Endothelial cell of umbilical vein (primary cell): ENCODE results near the gene ICE2. TPM values are rescaled to one million over a fixed set of nuclear protein-coding genes. Genes with fewer than 3 reads are reported as not detected.

Experiments used
- BruUV-seq: library from RNA; stranded (reverse); fragments of 400-500 nt; replicated peaks from 2 replicates; lab custom pipeline; 2021; lab: Mats Ljungman, UMichigan
- CTCF ChIA-PET: fragments of 300-600, 350-600 bp; sonication (Branson Sonifier 250); formaldehyde crosslinking; loops from one replicate; lab custom pipeline; 2021; ENCODE audit warnings: antibody characterized with exemption, inconsistent platforms; lab: Charles Lee
- POLR2A ChIA-PET: fragments of 300-600, 350-600 bp; sonication (Branson Sonifier 250); formaldehyde crosslinking; loops from one replicate; lab custom pipeline; 2021; ENCODE audit warnings: antibody characterized with exemption, inconsistent platforms; lab: Charles Lee
- DNase-seq: peaks from one replicate; pipeline ENCODE4 v3.0.0-alpha.2; 2011; ENCODE audit warnings: low read depth, low spot score
- FAIRE-seq: peaks from 2 replicates; lab custom pipeline; 2011; peaks lifted over from hg19 to GRCh38; lab: Jason Lieb, UNC
- H2AFZ ChIP-seq: 2 replicates; pipeline ENCODE4 v1.6.0; 2012; ENCODE audit warnings: low read depth, low read length, control low read depth, inconsistent platforms
- H3K27ac ChIP-seq: 2 replicates; pipeline ENCODE4 v1.5.1; 2011; ENCODE audit warnings: low read depth, mild to moderate bottlenecking, control low read depth, low read length, moderate library complexity; ENCODE audit not compliant: insufficient read depth
- H3K27me3 ChIP-seq, 2 experiments: 2 replicates each; pipeline versions ENCODE4 v1.6.0 to v1.6.1; 2011; ENCODE audit warnings: low read length in 2 of 2, mixed read lengths in 1 of 2; ENCODE audit not compliant: control insufficient read depth in 2 of 2, insufficient read depth in 2 of 2
- H3K36me3 ChIP-seq, 2 experiments: 2 replicates in 1 of 2; 3 replicates in 1 of 2; pipeline ENCODE4 v1.5.1; 2011; ENCODE audit warnings: low read length in 2 of 2, mild to moderate bottlenecking in 1 of 2, moderate library complexity in 1 of 2; ENCODE audit not compliant: control insufficient read depth in 2 of 2, insufficient read depth in 2 of 2; ENCODE audit errors: extremely low read depth in 1 of 2
- H3K4me1 ChIP-seq: 3 replicates; pipeline ENCODE4 v1.5.1; 2011; ENCODE audit warnings: mild to moderate bottlenecking, low read length; ENCODE audit not compliant: control insufficient read depth, insufficient read depth; ENCODE audit errors: extremely low read depth
- H3K4me2 ChIP-seq: 2 replicates; pipeline ENCODE4 v1.6.1; 2011; ENCODE audit warnings: low read length, control low read depth, mixed read lengths; ENCODE audit not compliant: insufficient read depth
- H3K4me3 ChIP-seq, 3 experiments: fragments of 200-600 bp in 1 of 3; sonication (generic), shearing (Covaris generic) in 1 of 3; replicated peaks in 1 of 3; 2 replicates each; pipeline ENCODE4 v1.5.1; 2011 to 2016; ENCODE audit warnings: control low read depth in 3 of 3, low read length in 3 of 3, mild to moderate bottlenecking in 2 of 3, inconsistent platforms in 1 of 3, low read depth in 1 of 3, moderate library complexity in 1 of 3; ENCODE audit not compliant: insufficient read depth in 1 of 3
- H3K79me2 ChIP-seq: 2 replicates; pipeline ENCODE4 v1.6.0; 2012; ENCODE audit warnings: low read length, inconsistent platforms; ENCODE audit not compliant: control insufficient read depth, insufficient read depth
- H3K9ac ChIP-seq: replicated peaks from 2 replicates; pipeline ENCODE3; 2011; ENCODE audit warnings: low read length, control low read depth; ENCODE audit not compliant: insufficient read depth; ENCODE audit errors: extremely low read depth
- H3K9me1 ChIP-seq: replicated peaks from 3 replicates; pipeline ENCODE4 v1.6.0; 2011; ENCODE audit warnings: mild to moderate bottlenecking, low read length; ENCODE audit not compliant: control insufficient read depth, insufficient read depth; ENCODE audit errors: extremely low read depth
- H3K9me3 ChIP-seq: replicated peaks from 2 replicates; pipeline ENCODE4 v1.5.1; 2012; ENCODE audit warnings: low read length, inconsistent platforms; ENCODE audit not compliant: control insufficient read depth, insufficient read depth
- H4K20me1 ChIP-seq: replicated peaks from 2 replicates; pipeline ENCODE3; 2011; ENCODE audit warnings: mild to moderate bottlenecking, low read length; ENCODE audit not compliant: control insufficient read depth, insufficient read depth; ENCODE audit errors: extremely low read depth
- EZH2 ChIP-seq: IDR thresholded peaks from 2 replicates; pipeline ENCODE4 v1.6.1; 2012; ENCODE audit warnings: borderline replicate concordance, low read depth, mild to moderate bottlenecking, moderate library complexity, low read length, inconsistent platforms; ENCODE audit not compliant: severe bottlenecking
- FOS ChIP-seq: IDR thresholded peaks from 2 replicates; pipeline ENCODE4 v1.6.1; 2011; ENCODE audit warnings: mild to moderate bottlenecking, low read length, moderate library complexity, borderline replicate concordance; ENCODE audit not compliant: insufficient read depth
- GATA2 ChIP-seq: IDR thresholded peaks from 2 replicates; pipeline ENCODE4 v1.7.0; 2011; ENCODE audit warnings: low read depth, mild to moderate bottlenecking, moderate library complexity, mixed read lengths, low read length; ENCODE audit not compliant: insufficient read length, insufficient read depth
- JUN ChIP-seq: IDR thresholded peaks from 2 replicates; pipeline ENCODE4 v1.6.1; 2011; ENCODE audit warnings: borderline replicate concordance, low read depth; ENCODE audit not compliant: insufficient read length, insufficient read depth
- MYC ChIP-seq: IDR thresholded peaks from one replicate; pipeline ENCODE4 v1.6.1; 2011; ENCODE audit warnings: mild to moderate bottlenecking, low read depth, low read length
- POLR2A ChIP-seq: IDR thresholded peaks from 2 replicates; pipeline ENCODE4 v1.6.1; 2012; ENCODE audit warnings: low read depth, mild to moderate bottlenecking, control low read depth, low read length
- POLR2AphosphoS5 ChIP-seq: IDR thresholded peaks from 2 replicates; pipeline ENCODE4 v1.6.1; 2012; ENCODE audit warnings: low read depth, mild to moderate bottlenecking, control low read depth, low read length, moderate library complexity; ENCODE audit not compliant: insufficient read depth
- dilution Hi-C: fragments of 300-500 bp; cut with MboI; formaldehyde crosslinking; loops from one replicate; pipeline ENCODE4 v1.15.0; 2019; ENCODE audit warnings: low sequenced_read_pairs; ENCODE audit not compliant: extremely low pct_ligation_motif_present
- intact Hi-C: fragments of 100-400 bp; cut with micrococcal nuclease; formaldehyde crosslinking; loops from one replicate; pipeline ENCODE4 v1.10.0; 2022
- polyA plus RNA-seq, 4 experiments: library from polyadenylated mRNA; depleted of rRNA in 3 of 4; stranded (reverse) in 3 of 4; unstranded in 1 of 4; fragments of >200 nt; gene quantifications; 2 replicates each; pipeline versions ENCODE4 v1.2.1 to v1.2.3, GENCODE V29; 2011 to 2012; ENCODE audit warnings: missing spikeins in 1 of 4
- total RNA-seq: library from RNA; stranded (reverse); gene quantifications from 2 replicates; pipeline ENCODE4 v1.2.3, GENCODE V29; 2021
- TF ChIP-seq, protein P1 (sequence below): IDR thresholded peaks from 2 replicates; pipeline ENCODE4 v1.6.1; 2011; ENCODE audit not compliant: insufficient read depth, insufficient read length
- TF ChIP-seq, protein P2 (sequence below), 2 donors: IDR thresholded peaks; 1 replicate in 1 of 2; 2 replicates in 1 of 2; pipeline ENCODE4 v1.5.1; 2011; ENCODE audit warnings: low read length in 2 of 2, mild to moderate bottlenecking in 2 of 2, moderate library complexity in 2 of 2, control low read depth in 1 of 2, inconsistent platforms in 1 of 2, low read depth in 1 of 2; ENCODE audit not compliant: insufficient read depth in 1 of 2; ENCODE audit errors: extremely low read depth in 1 of 2

Gene ICE2
- total and polyA plus RNA-seq, 2 donors (not counting 3 experiments of a cell fraction or from before 2014, with no cell fraction given), result 22.1 to 57.0 TPM

DNA sequence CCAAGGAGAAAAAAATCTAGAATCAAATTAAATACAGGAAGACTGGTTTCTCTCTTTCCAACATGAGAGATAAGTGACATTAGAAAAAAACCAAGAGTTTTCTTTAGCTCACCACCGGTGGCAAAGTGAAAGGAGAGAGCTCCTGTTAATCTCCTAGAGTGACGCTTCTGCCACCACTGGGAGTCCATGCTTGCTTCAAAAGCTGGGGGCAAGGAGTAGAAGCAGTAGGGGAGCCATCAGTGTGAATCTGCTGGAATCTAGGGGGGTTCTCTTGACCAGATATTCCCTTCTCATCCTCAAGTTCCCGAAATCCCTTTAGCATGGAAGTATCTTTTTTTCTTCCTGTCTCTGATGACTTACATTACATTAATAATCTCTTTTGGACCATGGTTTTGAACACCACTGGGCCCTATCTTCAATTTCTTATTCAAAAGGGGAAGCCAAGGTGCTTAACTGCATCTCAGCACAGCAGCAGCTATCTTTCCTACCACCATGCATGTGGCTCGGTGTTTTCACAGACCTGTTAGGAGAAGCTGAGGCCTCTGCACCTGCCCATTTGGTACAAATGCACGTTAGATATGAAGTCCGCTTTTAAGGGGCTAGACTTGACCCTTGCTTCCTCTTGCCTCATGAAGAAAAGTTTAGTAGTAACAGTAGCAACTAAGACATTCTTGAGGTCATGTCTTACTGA lies 6.6 kb upstream of the ICE2 start:
- no peak for FAIRE-seq
- Histone ChIP-seq H3K27ac (no peak overlapping the region), H3K9me3 (no peaks in the 10 kb centered on the region), H3K4me3 (no peak overlapping the region), H3K9ac (no peak overlapping the region), H3K27me3 (no peaks in the 10 kb centered on the region), H4K20me1 (no peaks in the 10 kb centered on the region), H3K9me1 (no peaks in the 10 kb centered on the region), H3K4me2 (no peak overlapping the region), H3K79me2 (no peaks in the 10 kb centered on the region), H3K4me1 (no peaks in the 10 kb centered on the region), H2AFZ (no peak overlapping the region), H3K36me3 (no peaks in the 10 kb centered on the region)
- TF ChIP-seq GATA2, result no peak
- TF ChIP-seq, protein P1, sequence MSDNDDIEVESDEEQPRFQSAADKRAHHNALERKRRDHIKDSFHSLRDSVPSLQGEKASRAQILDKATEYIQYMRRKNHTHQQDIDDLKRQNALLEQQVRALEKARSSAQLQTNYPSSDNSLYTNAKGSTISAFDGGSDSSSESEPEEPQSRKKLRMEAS, result no peak
- TF ChIP-seq MYC, result no peak
- TF ChIP-seq, protein P2, sequence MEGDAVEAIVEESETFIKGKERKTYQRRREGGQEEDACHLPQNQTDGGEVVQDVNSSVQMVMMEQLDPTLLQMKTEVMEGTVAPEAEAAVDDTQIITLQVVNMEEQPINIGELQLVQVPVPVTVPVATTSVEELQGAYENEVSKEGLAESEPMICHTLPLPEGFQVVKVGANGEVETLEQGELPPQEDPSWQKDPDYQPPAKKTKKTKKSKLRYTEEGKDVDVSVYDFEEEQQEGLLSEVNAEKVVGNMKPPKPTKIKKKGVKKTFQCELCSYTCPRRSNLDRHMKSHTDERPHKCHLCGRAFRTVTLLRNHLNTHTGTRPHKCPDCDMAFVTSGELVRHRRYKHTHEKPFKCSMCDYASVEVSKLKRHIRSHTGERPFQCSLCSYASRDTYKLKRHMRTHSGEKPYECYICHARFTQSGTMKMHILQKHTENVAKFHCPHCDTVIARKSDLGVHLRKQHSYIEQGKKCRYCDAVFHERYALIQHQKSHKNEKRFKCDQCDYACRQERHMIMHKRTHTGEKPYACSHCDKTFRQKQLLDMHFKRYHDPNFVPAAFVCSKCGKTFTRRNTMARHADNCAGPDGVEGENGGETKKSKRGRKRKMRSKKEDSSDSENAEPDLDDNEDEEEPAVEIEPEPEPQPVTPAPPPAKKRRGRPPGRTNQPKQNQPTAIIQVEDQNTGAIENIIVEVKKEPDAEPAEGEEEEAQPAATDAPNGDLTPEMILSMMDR (IDR thresholded peaks at IDR 0.05; ENCODE audit: extremely low read depth in 1 of 2, insufficient read depth in 1 of 2, low read depth in 1 of 2, low read length in 2 of 2), result no peak
- ChIA-PET POLR2A (no interaction called here), CTCF (interaction anchor here (0.8 to 1.0 kb wide), 2 partner anchors 13 to 35 kb away, joined by 3 read pairs; no protein-coding TSS in a partner anchor)
- no peak for DNase-seq
- BruUV-seq, result no TSS peak
- intact Hi-C loops (no loop called here), dilution Hi-C loops (no loop called here)

DNA sequence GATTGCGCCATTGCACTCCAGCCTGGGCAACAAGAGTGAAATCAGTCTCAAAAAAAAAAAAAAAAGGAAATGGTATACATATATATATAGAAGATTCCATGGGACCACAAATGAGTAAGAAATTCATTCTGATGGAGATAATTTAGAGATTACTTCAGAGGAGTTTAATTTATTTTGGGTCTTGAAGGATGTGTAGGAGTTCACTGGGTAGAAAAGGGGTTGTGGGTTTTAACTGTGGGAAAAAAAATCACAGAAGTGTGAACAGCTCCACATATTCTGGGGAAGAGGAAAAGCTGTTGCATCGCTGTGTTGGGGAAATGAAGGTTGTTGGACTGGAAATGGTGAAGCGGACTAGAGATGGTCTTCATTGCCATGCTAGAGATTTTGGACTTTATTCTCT lies 4.1 kb upstream of the ICE2 start:
- ChIA-PET POLR2A (no interaction called here), CTCF (interaction anchor here (1.8 kb wide), 1 partner anchor 124 kb away, joined by 4 read pairs; no protein-coding TSS in a partner anchor)
- DNase-seq (no peak), FAIRE-seq (no peak)
- Histone ChIP-seq H3K4me1 (peaks cover 4% of the 10 kb centered on the region), H3K4me3 (no peak overlapping the region), H3K9me3 (no peaks in the 10 kb centered on the region), H3K79me2 (peaks cover 5% of the 10 kb centered on the region), H3K27ac (no peak overlapping the region), H4K20me1 (no peaks in the 10 kb centered on the region), H3K4me2 (no peak overlapping the region), H3K27me3 (no peaks in the 10 kb centered on the region), H3K9ac (no peak overlapping the region), H3K36me3 (no peaks in the 10 kb centered on the region), H2AFZ (no peak overlapping the region), H3K9me1 (no peaks in the 10 kb centered on the region)
- intact Hi-C loops, result no loop called here
- no TSS peak for BruUV-seq
- dilution Hi-C loops, result no loop called here
- TF ChIP-seq POLR2AphosphoS5, result no peak
- TF ChIP-seq GATA2, result no peak
- no peak for TF ChIP-seq POLR2A
- TF ChIP-seq EZH2, result no peak
- TF ChIP-seq, protein P1, result no peak
- TF ChIP-seq FOS, result no peak
- no peak for TF ChIP-seq MYC
- no peak for TF ChIP-seq JUN
